Sigmoid colon (tissue), 7 donors: ENCODE measurements around the gene TBL3. TPM values are rescaled to one million over a fixed set of nuclear protein-coding genes. Genes with fewer than 3 reads are reported as not detected.

Experiments
- DNase-seq: peaks from one replicate; pipeline ENCODE4 v3.0.0-alpha.2; 2019
- H3K27ac ChIP-seq, 4 donors: fragments of 200-600 bp; sonication (generic); one replicate each; pipeline ENCODE4 v1.5.1; 2016 to 2019; ENCODE audit warnings: mild to moderate bottlenecking in 1 of 4
- H3K27me3 ChIP-seq, 3 donors: fragments of 200-600 bp; sonication (generic); one replicate each; pipeline ENCODE4 v1.5.1; 2019; ENCODE audit warnings: mild to moderate bottlenecking in 1 of 3
- H3K36me3 ChIP-seq, 4 donors: fragments of 200-600 bp; sonication (generic); one replicate each; pipeline ENCODE4 v1.5.1; 2016 to 2019
- H3K4me1 ChIP-seq, 4 donors: fragments of 200-600 bp; sonication (generic); one replicate each; pipeline ENCODE4 v1.5.1; 2017 to 2019
- H3K4me3 ChIP-seq, 4 donors: fragments of 200-600 bp; sonication (generic); one replicate each; pipeline ENCODE4 v1.5.1; 2017 to 2019; ENCODE audit warnings: mild to moderate bottlenecking in 2 of 4, moderate library complexity in 1 of 4
- H3K9me3 ChIP-seq, 4 donors: fragments of 200-600 bp in 3 of 4; sonication (generic) in 3 of 4; one replicate each; pipeline versions ENCODE4 v1.5.1 to v1.6.1; 2013 to 2019
- CTCF ChIP-seq, 4 experiments: fragments of 450-650 bp in 3 of 4; fragments of 200-600 bp in 1 of 4; IDR thresholded peaks; one replicate each; pipeline ENCODE4 v1.5.1; 2016 to 2019; ENCODE audit warnings: antibody characterized with exemption in 4 of 4, mild to moderate bottlenecking in 3 of 4, moderate library complexity in 2 of 4
- EP300 ChIP-seq, 4 donors: sonication (generic); formaldehyde crosslinking; IDR thresholded peaks; one replicate each; pipeline ENCODE4 v1.6.1; 2017; ENCODE audit warnings: antibody characterized with exemption in 4 of 4
- POLR2A ChIP-seq, 2 donors: fragments of 450-650 bp; IDR thresholded peaks; one replicate each; pipeline ENCODE4 v1.6.1; 2016; ENCODE audit warnings: antibody characterized with exemption in 2 of 2, mild to moderate bottlenecking in 2 of 2, moderate library complexity in 2 of 2
- POLR2AphosphoS5 ChIP-seq, 4 donors: sonication (generic); formaldehyde crosslinking; IDR thresholded peaks; one replicate each; pipeline ENCODE4 v1.6.1; 2017; ENCODE audit warnings: antibody characterized with exemption in 4 of 4
- WGBS, 2 donors: extraction: QIAGEN DNeasy Blood & Tissue Kit; methylation state at CpG; one replicate each; pipeline ENCODE4 v1.1.7; 2013; 5-methylcytosine and 5-hydroxymethylcytosine counted together
- intact Hi-C: fragments of 100-400 bp; cut with DNase I; formaldehyde crosslinking; loops from one replicate; pipeline ENCODE4 v1.15.1; 2023
- polyA plus RNA-seq, 3 donors: library from polyadenylated mRNA; stranded (reverse); fragments of 200-250 nt; gene quantifications; one replicate each; pipeline ENCODE4 v1.2.3, GENCODE V29; 2013
- total RNA-seq, 4 donors: library from RNA; depleted of rRNA; stranded (reverse); fragments of >200 nt; gene quantifications; one replicate each; pipeline ENCODE4 v1.1.0, GENCODE V29; 2016
- donor health status: healthy with polysubstance abuse.
- donor health status: Bipolar disorder and iron deficiency.
- donor health status: healthy.

Gene TBL3
- total and polyA plus RNA-seq, 7 donors = 14.3 to 37.4 (median 25.4) TPM

GRCh38 chr16:2028146-2028545, 56.3 kb downstream of the TBL3 start:
- 63 to 76% methylated on average over 3 of the region's 3 CpGs for WGBS, 2 donors
- H3K36me3 ChIP-seq = peaks cover 0 to 8% (median 0%) of the 10 kb centered on the region in 4 donors
- peaks cover 0 to 52% (median 41%) of the 10 kb centered on the region in 4 donors for H3K4me1 ChIP-seq
- H3K27me3 ChIP-seq = no peaks in the 10 kb centered on the region
- intact Hi-C loops = no loop called here
- no peak for TF ChIP-seq POLR2AphosphoS5 (IDR thresholded peaks at IDR 0.05)
- no peak for TF ChIP-seq POLR2A (IDR thresholded peaks at IDR 0.05)
- TF ChIP-seq CTCF (IDR thresholded peaks at IDR 0.05) = no peak
- TF ChIP-seq EP300 (IDR thresholded peaks at IDR 0.05) = no peak
- H3K9me3 ChIP-seq = no peaks in the 10 kb centered on the region
- peak overlapping the region; percentile 11 to 73 (median 69) for H3K27ac ChIP-seq
- peak overlapping the region in 3 of 4 donors; percentile 67 to 75 (median 68) for H3K4me3 ChIP-seq
- DNase-seq = no peak

GRCh38 chr16:2028620-2029220, 56.9 kb downstream of the TBL3 start:
- intact Hi-C loops = no loop called here
- H3K4me1 ChIP-seq = peaks cover 0 to 52% (median 42%) of the 10 kb centered on the region in 4 donors
- no peaks in the 10 kb centered on the region for H3K27me3 ChIP-seq
- DNase-seq = no peak
- H3K36me3 ChIP-seq = peaks cover 0 to 8% (median 0%) of the 10 kb centered on the region in 4 donors
- no peaks in the 10 kb centered on the region for H3K9me3 ChIP-seq
- peak overlapping the region in 2 of 4 donors; percentile 68 to 75 for H3K4me3 ChIP-seq
- WGBS, 2 donors = 86% methylated on average over 18 of the region's 18 CpGs
- peak overlapping the region in 3 of 4 donors; percentile 11 to 73 (median 66) for H3K27ac ChIP-seq
- TF ChIP-seq EP300 (IDR thresholded peaks at IDR 0.05) (no peak), POLR2A (IDR thresholded peaks at IDR 0.05) (no peak), POLR2AphosphoS5 (IDR thresholded peaks at IDR 0.05) (no peak), CTCF (IDR thresholded peaks at IDR 0.05) (no peak)

- no peak for DNase-seq
- peak overlapping the region in 1 of 4 donors; percentile 10 for H3K4me3 ChIP-seq
- WGBS, 2 donors = 85% methylated on average over 22 of the region's 22 CpGs
- TF ChIP-seq EP300 (IDR thresholded peaks at IDR 0.05) (no peak), POLR2A (IDR thresholded peaks at IDR 0.05) (no peak), CTCF (IDR thresholded peaks at IDR 0.05) (no peak), POLR2AphosphoS5 (IDR thresholded peaks at IDR 0.05) (no peak)
- peaks cover 0 to 53% (median 43%) of the 10 kb centered on the region in 4 donors for H3K4me1 ChIP-seq
- H3K9me3 ChIP-seq = no peaks in the 10 kb centered on the region
- intact Hi-C loops = no loop called here
- peak overlapping the region in 1 of 4 donors; percentile 46 for H3K27ac ChIP-seq
- H3K36me3 ChIP-seq = peaks cover 0 to 8% (median 0%) of the 10 kb centered on the region in 4 donors
- no peaks in the 10 kb centered on the region for H3K27me3 ChIP-seq
Measured at GRCh38 chr16:2029350-2029749, 57.5 kb downstream of the TBL3 start.

GRCh38 chr16:2030036-2030435, 58.2 kb downstream of the TBL3 start:
- 91% methylated on average over 11 of the region's 11 CpGs for WGBS, 2 donors
- Histone ChIP-seq H3K27me3 (no peaks in the 10 kb centered on the region), H3K4me3 (peak overlapping the region in 1 of 4 donors; percentile 4), H3K27ac (peak overlapping the region; percentile 12 to 94 (median 35)), H3K9me3 (no peaks in the 10 kb centered on the region), H3K4me1 (peaks cover 0 to 58% (median 49%) of the 10 kb centered on the region in 4 donors), H3K36me3 (peaks cover 0 to 8% (median 0%) of the 10 kb centered on the region in 4 donors)
- intact Hi-C loops = no loop called here
- DNase-seq = no peak
- TF ChIP-seq EP300 (IDR thresholded peaks at IDR 0.05) (no peak), POLR2AphosphoS5 (IDR thresholded peaks at IDR 0.05) (no peak), CTCF (IDR thresholded peaks at IDR 0.05) (no peak)
